GM04503 (cell line): ENCODE data around the gene ZFHX2.
A peak's percentile ranks its signal among the peaks of the same experiment; 100 is the strongest.

Source experiments
- DNase-seq: peaks from one replicate; pipeline ENCODE4 v3.0.0-alpha.2; 2012; ENCODE audit warnings: low read depth

Gene ZFHX2

GRCh38 chr14:23559926-23560520 lies 8.5 kb upstream of the ZFHX2 start:
- DNase-seq: no peak

GRCh38 chr14:23559010-23559925 lies 7.7 kb upstream of the ZFHX2 start:
- no peak for DNase-seq

GRCh38 chr14:23558346-23559009 lies 6.9 kb upstream of the ZFHX2 start:
- DNase-seq: no peak

- DNase-seq: no peak
These were observed 6.4 kb upstream of the ZFHX2 start for GRCh38 chr14:23557946-23558345.

- no peak for DNase-seq
These were observed 6.0 kb upstream of the ZFHX2 start for GRCh38 chr14:23557521-23557920.

- DNase-seq: no peak
These were observed 5.3 kb upstream of the ZFHX2 start for GRCh38 chr14:23556700-23557440.

- DNase-seq: peak; percentile 61
These were observed 4.5 kb upstream of the ZFHX2 start, which contains the start of gene THTPA for GRCh38 chr14:23555882-23556699. Gene THTPA, plus strand, starts transcription at chr14:23556271. Its CDS starts 487 bp downstream, at chr14:23556758.

- no peak for DNase-seq
These were observed 3.9 kb upstream of the ZFHX2 start for GRCh38 chr14:23555533-23555881.

- no peak for DNase-seq
These were observed 726 bp downstream of the ZFHX2 start for GRCh38 chr14:23550812-23551265.

- DNase-seq: no peak
These were observed 1.3 kb downstream of the ZFHX2 start for GRCh38 chr14:23550131-23550811.

GRCh38 chr14:23548351-23549318 lies 2.9 kb downstream of the ZFHX2 start:
- no peak for DNase-seq

- no peak for DNase-seq
These were observed 3.6 kb downstream of the ZFHX2 start for GRCh38 chr14:23547924-23548323.

GRCh38 chr14:23546450-23547035 lies 5.0 kb downstream of the ZFHX2 start:
- DNase-seq: no peak

- DNase-seq: no peak
These were observed 5.7 kb downstream of the ZFHX2 start for GRCh38 chr14:23545740-23546365.

- no peak for DNase-seq
These were observed 6.8 kb downstream of the ZFHX2 start for GRCh38 chr14:23544511-23545447.

- DNase-seq: no peak
These were observed 8.2 kb downstream of the ZFHX2 start for GRCh38 chr14:23543403-23543802.

GRCh38 chr14:23542261-23542660 lies 9.3 kb downstream of the ZFHX2 start:
- DNase-seq: no peak

- DNase-seq: no peak
These were observed 11.5 kb downstream of the ZFHX2 start for GRCh38 chr14:23540141-23540469.
